HUDEP-2 (cell line): ENCODE results near the gene PIBF1.
"Not testable (repeated sequence)": the region's sequence is repeated elsewhere in the genome, so short reads cannot be mapped to it uniquely, and the experiment has no call there.

Experiments used
- DNase-seq, 76 experiments: peaks; one replicate each; lab custom pipeline; 2025; ENCODE audit not compliant: unreplicated experiment in 76 of 76; lab: John Stamatoyannopoulos, UW

The PIBF1 gene

DNA sequence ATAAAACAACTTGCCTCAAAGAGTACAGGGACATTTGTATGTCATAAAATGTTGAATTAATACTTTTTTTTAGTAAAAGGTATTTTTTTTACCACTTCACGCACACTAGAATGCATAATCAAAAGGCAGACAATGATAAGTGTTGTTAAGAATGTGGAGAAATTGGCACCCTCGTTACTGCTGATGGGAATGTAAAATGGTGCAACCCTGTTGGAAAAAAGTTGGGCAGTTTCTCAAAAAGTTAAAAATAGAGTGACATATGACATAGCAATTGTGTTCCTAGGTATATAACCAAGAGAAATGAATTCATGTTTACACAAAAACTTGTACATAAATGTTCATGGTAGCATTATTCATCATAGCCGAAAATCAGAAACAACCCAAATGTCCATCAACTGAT is 109.5 kb downstream of the PIBF1 start:
- no peak for DNase-seq

DNA sequence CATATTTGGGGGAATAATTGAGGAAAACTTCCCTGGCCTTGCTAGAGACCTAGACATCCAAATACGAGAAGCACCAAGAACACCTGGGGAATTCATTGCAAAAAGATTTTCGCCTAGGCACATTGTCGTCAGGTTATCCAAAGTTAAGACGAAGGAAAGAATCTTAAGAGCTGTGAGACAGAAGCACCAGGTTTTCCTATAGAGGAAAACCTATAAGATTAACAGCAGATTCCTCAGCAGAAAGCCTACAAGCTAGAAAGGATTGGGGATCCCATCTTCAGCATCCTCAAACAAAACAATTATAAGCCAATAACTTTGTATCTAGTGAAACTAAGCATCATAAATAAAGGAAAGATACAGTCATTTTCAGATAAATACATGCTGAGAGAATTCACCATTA is 114.9 kb downstream of the PIBF1 start:
- no peak for DNase-seq

DNA sequence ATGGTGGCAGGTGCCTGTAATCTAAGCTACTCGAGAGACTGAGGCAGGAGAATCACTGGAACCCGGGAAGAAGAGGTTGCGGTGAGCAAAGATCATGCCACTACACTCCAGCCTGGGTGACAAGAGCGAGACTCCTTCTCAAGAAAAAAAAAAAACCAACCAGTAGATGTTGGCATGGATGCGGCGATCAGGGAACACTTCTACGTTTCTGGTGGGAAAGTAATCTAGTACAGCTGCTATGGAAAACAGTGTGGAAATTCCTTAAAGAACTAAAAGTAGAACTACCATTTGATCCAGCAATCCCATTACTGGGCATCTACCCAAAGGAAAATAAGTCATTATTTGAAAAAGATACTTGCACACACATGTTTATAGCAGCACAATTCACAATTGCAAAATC is 119.6 kb downstream of the PIBF1 start:
- DNase-seq: not testable (repeated sequence)

DNA sequence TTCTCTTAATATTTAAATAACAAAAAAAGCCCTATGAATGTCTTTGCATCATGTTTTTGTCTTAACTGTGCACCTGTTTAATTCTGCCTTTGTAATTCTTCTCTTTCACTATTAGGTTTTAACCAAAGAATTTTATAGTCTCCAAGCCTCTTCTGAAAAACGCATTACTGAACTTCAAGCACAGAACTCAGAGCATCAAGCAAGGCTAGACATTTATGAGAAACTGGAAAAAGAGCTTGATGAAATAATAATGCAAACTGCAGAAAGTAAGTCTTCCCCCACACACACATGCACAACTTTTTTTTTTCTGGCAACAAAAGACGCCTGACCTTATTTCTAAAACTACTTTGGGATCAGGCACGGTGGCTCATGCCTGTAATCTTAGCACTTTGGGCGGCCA is 126.5 kb downstream of the PIBF1 start:
- no peak for DNase-seq

DNA sequence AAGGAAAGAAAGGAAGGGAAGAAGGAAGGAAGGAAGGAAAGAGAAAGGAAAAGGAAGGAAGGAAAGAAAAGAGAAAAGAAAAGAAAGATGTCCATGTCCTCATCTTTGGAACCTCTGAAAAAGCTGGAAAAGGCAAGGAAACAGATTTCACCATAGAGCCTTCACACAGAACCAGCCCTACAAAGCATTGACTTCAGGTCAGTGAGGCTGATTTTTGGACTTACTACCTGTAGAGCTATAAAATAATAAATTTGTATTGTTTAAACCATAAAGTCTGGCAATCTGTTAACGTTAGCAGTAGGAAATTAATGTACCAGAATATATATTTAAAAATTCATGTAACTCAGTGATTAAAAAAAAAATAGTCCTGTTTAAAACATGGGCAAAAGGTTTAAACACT is 130.0 kb downstream of the PIBF1 start:
- no peak for DNase-seq

DNA sequence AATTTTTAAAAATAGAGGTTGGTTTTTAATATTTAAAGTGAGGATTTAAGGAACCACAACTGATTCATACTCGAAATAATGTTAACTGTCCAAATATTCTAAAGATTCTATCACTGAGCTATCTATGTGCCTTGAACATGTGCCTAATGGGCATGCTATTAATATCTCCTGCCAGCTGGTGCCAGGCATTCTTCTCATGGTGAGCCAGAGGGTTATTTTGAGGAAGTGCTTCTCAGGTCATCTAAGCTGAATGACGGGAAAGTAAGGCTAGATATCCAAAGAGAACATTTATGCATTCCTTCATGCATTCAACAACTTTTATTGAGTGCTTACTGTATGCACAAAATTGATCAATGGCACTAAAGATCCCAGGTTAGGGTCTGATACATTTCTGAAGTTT is 138.2 kb downstream of the PIBF1 start:
- DNase-seq: no peak

DNA sequence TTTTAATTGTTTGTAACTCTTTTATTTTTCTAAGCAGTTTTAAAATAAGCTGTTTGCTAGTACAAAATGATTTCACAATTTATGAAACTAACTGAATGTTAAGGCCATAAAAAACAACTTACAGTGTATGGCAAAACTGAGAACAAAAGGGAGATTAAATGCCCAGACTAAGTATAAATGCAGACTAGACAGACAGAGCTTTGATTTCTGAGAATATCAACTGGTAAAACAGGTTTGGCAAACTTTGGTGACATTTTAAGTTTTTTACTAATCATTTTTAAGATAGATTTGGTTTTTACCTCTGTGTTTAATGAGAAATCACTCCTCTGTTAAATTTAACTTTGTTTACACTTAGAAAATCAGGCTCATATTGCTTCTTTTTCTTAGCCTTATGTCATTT is 149.4 kb downstream of the PIBF1 start:
- DNase-seq: no peak

DNA sequence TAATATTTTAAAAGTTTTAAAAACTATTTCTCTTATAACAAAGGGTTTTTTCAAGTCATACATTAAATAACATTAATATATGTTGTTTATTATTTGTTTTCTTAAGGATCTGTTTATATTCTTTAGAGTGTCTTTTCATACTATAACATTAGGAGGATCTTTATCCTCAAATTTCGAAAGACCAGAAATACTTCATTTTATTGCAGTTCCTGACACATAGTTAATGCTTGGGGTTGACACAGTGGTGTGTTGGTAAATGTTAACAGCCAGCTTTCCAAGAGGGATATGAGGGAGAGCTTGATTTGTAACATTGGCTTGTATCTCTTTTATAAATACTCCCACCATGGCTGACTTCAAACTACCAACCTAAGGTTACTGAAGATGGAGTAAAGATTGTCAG is 150.3 kb downstream of the PIBF1 start:
- no peak for DNase-seq

DNA sequence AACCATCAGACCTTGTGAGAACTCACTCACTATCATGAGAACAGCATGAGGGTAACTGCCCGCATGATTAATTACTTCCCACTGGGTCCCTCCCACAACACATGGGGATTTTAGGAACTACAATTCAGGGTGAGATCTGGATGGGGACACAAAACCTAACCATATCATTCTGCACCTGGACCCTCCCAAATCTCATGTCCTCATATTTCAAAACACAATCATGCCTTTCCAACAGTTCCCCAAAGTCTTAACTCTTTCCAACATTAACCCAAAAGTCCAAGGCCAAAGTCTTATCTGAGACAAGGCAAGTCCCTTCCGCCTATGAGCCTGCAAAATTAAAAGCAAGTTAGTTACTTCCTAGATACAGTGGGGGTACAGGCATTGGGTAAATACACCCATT is 164.3 kb downstream of the PIBF1 start:
- not testable (repeated sequence) for DNase-seq

DNA sequence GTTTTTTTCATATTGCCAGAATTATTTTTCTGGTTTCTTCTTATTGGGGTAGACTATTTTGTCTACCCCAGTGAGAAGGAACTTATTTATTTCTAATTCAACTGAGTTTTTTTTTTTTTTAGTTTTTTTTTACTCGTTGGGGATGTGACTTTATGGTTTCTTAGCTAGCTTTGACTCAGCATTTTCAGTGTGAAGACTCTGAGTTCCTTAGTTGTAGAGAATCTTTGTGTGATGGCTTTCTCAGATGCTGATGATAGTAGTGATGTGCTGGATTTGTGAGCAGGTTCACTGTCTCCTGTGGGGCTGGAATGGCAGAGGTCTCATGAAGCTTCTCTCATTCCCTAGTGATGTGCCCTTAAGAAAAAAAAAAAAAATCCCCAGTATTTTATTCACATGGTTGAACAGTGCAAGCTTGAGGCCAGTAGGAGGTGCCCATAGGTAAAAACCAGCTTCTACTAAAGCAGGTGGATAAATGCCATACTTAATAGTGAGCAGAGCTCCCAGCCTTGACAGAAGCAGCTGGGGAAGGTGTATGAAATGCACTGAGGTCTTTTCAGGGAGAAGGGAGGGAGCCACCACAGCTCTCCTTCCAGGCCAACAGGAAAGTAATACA is 170.7 kb downstream of the PIBF1 start:
- DNase-seq: peak in 1 of 76 experiments; percentile 3

DNA sequence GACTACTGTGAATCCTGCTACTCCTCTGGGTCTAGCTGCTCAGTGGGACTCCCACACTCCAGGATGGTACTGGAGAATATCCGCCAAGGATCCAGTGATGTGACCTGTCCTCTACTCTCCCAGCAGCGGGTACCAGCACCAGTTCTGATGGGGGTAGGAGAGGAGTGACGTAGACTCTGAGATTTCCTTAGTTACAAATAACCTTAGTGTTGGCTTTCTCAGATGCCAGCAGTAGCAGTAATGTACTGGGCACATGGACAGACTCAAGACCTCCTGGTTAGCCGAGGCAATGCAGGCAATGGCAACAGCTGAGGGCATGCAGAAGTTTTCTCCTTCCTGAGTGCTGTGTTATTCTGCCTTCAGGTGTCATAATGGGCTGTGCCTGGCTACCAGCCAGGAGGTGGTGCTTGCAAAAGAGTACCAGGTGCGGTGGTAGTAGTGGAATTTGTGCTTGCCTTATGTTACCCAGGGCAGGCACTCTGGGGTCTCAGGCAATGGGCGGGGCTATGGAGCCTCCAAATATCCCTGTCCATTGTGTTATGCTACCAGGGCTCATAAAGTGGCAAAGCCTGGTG is 171.5 kb downstream of the PIBF1 start:
- DNase-seq: no peak

DNA sequence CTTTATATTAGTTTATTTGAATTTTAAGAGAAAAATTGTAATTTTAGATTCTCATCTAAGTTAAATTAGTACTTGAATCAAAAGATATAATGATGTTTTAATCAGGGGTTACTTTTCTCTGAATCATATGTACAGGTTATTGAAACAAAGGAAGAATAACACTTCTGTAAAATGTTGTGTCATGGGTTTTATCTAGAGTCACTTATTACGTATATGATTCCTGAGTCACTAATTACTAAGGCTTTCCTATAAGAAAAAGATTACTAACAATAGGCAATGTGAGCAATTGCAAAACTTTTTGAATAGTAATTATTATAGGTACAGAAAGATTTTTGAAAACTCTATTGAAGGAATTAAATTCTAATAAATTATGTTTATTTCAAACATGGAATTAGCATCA is 177.7 kb downstream of the PIBF1 start:
- DNase-seq: no peak

DNA sequence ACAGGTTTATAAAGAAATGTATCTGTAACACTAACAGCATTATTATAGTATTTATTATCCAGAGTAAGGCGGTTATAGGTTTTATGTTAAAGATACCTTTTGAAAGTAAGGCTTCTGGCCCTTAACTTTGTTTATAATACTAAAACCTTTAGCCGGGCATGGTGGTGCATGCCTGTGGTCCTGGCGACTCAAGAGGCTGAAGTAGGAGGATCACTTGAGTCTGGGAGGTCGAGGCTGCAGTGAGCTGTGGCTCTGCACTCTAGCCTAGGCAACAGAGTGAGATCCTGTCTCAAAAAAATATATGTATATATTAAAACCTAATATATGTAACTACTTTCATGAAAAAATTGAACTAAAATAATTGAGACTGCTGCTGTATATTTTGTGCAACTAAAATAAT is 178.2 kb downstream of the PIBF1 start:
- no peak for DNase-seq

DNA sequence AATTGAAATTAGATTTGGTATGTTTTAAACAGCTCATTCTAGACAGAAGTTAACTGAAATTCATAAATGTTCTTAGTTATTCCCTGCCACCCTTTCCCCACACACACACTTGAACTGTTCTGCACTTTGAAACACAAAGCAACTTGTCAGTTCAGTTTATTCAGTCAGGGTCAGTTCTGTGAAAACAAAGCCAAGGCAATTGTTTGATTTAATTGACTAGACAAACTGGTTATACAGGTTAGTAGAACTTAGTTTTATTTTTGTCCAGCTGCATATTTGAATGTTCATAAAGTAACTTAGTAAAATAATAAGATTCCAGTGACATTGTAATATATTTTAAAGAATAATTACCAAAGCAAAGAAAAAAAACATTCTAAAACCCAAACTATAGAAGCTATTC is 178.6 kb downstream of the PIBF1 start:
- DNase-seq: no peak

DNA sequence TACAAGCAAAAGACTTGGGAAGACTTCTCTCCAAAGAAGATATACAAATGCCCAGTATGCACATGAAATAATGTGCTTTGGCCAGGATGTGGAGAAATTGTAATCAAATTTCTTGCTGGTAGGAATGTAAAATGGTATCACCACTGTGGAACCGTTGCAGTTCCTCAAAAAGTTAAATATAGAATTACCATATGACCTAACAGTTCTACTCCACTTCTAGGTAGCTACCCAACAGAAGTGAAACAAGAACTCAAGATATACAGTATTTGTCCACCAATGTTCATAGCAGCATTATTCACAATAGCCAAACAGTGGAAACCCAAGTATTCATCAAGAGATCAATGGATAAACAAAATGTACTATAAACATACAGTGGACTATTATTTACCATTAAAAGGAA is 181.8 kb downstream of the PIBF1 start:
- DNase-seq: no peak

DNA sequence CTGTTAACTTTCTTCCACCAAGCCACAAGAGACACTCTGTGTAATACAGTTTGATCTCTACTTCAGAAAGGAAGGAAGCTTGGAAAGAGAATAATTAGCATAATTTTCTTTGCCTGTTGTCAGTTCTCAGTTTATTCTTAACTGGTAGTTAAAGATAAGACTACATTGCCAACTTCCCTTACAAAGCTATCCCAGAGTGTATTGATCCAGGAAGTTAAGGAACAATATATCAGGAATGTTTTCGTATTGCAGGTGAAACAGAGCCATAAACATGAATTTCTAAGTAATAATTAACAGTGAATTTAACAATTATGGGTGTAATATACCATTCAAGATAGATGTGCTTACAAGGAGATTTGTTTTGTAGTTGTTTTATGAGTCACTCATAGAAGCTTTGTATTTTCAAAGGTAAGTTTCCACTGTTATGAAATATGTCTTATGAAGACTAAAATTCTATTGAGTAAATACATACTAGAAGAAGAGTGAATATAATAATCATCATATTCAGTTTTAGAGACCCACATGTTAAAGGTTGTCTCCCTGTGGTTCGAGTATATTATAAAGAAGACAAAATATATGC is 188.5 kb downstream of the PIBF1 start:
- no peak for DNase-seq

DNA sequence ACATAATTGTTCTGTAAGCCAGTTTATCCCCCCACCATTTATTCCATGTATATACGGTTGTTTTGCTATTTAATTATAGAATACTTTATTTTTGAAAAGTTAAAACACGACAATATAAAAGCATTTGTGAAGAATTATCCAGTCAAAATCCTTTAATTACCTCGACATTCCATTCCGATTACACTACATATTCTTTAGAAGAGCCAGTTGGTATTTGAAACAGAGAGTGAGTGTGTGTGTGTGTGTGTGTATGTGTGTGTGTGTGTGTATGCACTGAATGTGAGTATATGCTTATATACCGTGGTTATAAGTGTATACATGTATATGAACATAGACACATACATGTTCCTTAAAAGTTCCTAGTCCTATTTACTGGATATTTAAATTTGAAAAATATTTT is 189.0 kb downstream of the PIBF1 start:
- no peak for DNase-seq

DNA sequence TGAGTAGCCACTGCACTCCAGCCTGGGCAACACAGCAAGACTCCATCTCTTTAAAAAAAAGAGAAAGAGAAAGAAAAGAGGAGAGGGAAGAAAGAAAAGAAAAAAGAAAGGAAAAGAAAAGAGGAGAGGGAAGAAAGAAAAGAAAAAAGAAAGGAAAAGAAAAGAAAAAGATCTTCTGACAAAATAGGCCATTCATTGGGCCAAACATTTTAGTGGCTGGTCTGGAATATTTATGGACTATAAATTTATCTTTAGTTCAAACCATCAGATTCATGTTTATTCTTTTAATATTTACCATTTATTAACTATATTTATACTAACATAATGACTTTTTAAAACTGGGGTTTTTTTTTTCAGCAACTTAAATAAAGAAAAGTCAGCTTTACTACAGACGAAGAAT is 191.3 kb downstream of the PIBF1 start:
- DNase-seq: no peak

DNA sequence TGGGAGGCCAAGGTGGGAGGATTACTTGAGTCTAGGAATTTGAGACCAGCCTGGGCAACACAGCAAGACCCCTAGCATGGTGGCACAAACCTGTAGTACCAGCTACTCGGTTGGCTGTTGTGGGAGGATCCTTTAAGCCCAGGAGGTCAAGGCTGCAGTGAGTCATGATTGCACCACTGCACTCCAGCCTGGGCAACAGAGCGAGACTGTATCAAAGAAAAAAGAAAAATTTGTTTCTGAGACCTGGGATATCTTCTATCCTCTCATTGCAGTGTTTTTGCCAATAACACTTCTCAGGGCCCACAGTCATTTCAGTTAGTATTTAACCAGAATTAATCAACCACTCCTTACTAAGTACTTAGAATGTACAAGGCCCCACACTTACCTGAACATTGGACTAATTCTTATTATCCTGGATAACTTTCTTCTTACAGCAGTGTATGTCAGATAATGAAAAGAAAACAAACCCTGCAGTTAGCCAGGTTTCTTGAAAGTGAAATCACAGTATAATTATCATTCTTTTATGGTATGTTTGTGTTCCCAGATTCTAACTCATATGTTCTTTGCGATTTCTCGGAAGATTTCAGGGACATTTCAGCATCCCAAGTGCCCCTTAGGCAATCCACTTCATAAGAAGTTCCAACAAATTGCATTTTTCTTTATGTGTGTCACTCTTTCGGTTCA is 201.3 kb downstream of the PIBF1 start:
- no peak for DNase-seq

DNA sequence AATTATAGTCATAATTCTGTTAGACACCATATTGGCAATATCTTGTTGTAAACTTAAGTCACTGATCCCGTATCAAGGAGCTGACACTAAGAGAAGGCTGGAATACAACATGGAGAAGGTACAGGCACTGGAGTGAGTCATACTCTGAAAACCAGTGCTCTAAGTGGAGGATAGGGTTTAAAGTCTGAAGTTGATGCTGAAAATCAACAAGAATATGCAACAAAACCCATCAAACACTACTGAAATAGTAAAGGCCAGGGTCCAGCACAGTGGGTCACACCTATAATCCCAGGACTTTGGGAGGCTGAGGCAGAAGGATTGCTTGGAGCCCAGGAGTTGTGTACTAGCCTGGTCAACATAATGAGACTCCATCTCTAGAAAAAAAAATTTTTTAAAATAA is 203.7 kb downstream of the PIBF1 start:
- no peak for DNase-seq

DNA sequence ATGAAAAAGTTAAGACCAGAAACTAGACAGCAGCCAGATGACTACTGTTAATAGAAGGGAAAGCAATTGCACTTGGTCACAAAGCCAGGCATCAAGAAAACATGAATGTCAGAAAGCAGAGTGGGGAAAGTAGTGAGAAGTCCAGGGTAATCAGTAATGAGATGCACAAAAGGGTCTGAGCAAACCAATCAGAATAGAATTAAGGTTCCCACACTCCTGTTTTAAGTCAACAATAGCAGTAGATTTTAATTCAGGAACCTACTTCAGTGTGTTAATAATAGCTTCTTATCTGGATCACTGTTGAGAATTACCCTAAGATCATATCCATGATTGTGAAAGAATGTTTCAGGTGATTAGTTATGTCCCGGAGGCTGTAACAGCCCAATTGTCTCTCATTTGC is 204.3 kb downstream of the PIBF1 start:
- DNase-seq: no peak

DNA sequence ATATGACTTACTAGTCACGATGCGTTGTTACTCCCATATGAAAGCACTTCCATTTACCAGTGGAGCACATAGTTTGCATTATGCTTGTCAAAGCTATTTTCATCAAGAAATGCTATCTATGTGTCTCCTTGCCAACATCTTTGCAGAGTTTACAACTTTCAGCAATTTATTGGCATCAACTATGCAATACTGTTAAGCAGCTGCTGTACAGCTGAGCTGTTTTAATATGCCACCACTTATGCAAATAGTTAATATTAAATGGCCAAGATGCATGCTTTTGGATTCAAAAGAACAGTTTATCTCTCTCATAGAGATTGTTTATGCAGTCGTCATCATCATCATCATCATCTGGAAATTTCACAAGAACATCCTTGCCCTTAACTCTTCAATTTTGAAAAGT is 209.0 kb downstream of the PIBF1 start:
- DNase-seq: no peak
